Esophagus muscularis mucosa (tissue), 3 donors: Measurements from ENCODE around the gene C1orf52.

ENCODE experiments used
- CTCF ChIP-seq, 3 experiments: fragments of 200-600 bp in 2 of 3; fragments of 450-650 bp in 1 of 3; sonication (generic) in 2 of 3; IDR thresholded peaks; one replicate each; pipeline ENCODE4 v1.5.1; 2017 to 2019; ENCODE audit warnings: antibody characterized with exemption in 3 of 3, mild to moderate bottlenecking in 2 of 3, moderate library complexity in 1 of 3
- POLR2A ChIP-seq: fragments of 450-650 bp; IDR thresholded peaks from one replicate; pipeline ENCODE4 v1.6.1; 2017; ENCODE audit warnings: antibody characterized with exemption, moderate library complexity, mild to moderate bottlenecking, low read depth

- TF ChIP-seq POLR2A, result no peak
- TF ChIP-seq CTCF (IDR thresholded peaks at IDR 0.05), result no peak
Observed at GRCh38 chr1:85295006-85295431, 35.6 kb upstream of the C1orf52 start.
